Prostate gland (tissue), 2 donors: Measurements from ENCODE around the gene SMARCA2. TPM values are rescaled to one million over a fixed set of nuclear protein-coding genes. Genes with fewer than 3 reads are reported as not detected.

Experiments
- DNase-seq: peaks from one replicate; pipeline ENCODE4 v3.0.0-alpha.2; 2019; ENCODE audit warnings: low spot score
- H3K27ac ChIP-seq, 2 donors: fragments of 200-600 bp; sonication (generic); 2 replicates each; pipeline ENCODE4 v1.5.1; 2017 to 2019
- H3K27me3 ChIP-seq: fragments of 200-600 bp; sonication (generic); replicated peaks from 2 replicates; pipeline ENCODE4 v1.5.1; 2019; ENCODE audit not compliant: insufficient read depth
- H3K36me3 ChIP-seq, 2 donors: fragments of 200-600 bp; sonication (generic); 1 replicate in 1 of 2; 2 replicates in 1 of 2; pipeline versions ENCODE4 v1.5.1 to v1.8.1; 2017 to 2019
- H3K4me1 ChIP-seq: fragments of 200-600 bp; sonication (generic); replicated peaks from 2 replicates; pipeline ENCODE4 v1.5.1; 2019
- H3K4me3 ChIP-seq, 2 donors: fragments of 200-600 bp; sonication (generic); 2 replicates each; pipeline ENCODE4 v1.5.1; 2017 to 2019
- H3K9me3 ChIP-seq: fragments of 200-600 bp; sonication (generic); 2 replicates; pipeline ENCODE4 v1.5.1; 2017
- CTCF ChIP-seq, 4 experiments: fragments of 200-600 bp in 2 of 4; fragments of 450-650 bp in 2 of 4; sonication (generic) in 2 of 4; IDR thresholded peaks; 1 replicate in 3 of 4; 2 replicates in 1 of 4; pipeline ENCODE4 v1.5.1; 2016 to 2019; ENCODE audit warnings: antibody characterized with exemption in 4 of 4, mild to moderate bottlenecking in 2 of 4, moderate library complexity in 2 of 4
- POLR2A ChIP-seq: fragments of 450-650 bp; IDR thresholded peaks from one replicate; pipeline ENCODE4 v1.6.1; 2016; ENCODE audit warnings: antibody characterized with exemption, mild to moderate bottlenecking
- POLR2AphosphoS5 ChIP-seq: sonication (generic); formaldehyde crosslinking; IDR thresholded peaks from one replicate; pipeline ENCODE4 v1.6.1; 2017; ENCODE audit warnings: antibody characterized with exemption
- WGBS: methylation state at CpG from one replicate; pipeline ENCODE4 v1.1.5; 2018; 5-methylcytosine and 5-hydroxymethylcytosine counted together
- intact Hi-C: fragments of 100-400 bp; cut with DNase I; formaldehyde crosslinking; loops from one replicate; pipeline ENCODE4 v1.14.2; 2022
- total RNA-seq, 2 donors: library from RNA; depleted of rRNA; stranded (reverse); fragments of >200 nt; gene quantifications; one replicate each; pipeline ENCODE4 v1.1.0, GENCODE V29; 2016

Gene SMARCA2
- total RNA-seq, 2 donors from 2014 or later: 125 to 175 TPM

DNA sequence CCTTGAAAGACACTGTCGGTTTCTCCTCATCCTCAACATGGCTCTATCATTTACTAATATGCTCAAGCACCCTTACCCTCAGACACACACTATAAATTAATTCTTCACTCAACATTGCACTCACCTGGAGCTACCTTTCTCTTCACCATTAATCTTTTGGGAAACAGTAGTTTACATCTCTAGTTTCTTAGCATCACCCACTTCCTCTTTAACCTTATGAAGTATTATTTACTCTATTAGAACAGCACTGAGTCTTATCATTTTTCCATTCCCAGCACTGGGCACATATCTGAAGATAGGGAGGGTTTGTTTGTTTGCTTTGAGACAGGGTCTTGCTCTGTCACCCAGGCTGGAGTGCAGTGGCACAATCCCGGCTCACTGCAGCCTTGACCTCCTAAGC lies 213.5 kb downstream of the SMARCA2 start:
- Histone ChIP-seq H3K4me1 (no peaks in the 10 kb centered on the region), H3K9me3 (no peaks in the 10 kb centered on the region), H3K27ac (no peak overlapping the region), H3K4me3 (no peak overlapping the region), H3K36me3 (no peaks in the 10 kb centered on the region), H3K27me3 (no peaks in the 10 kb centered on the region)
- intact Hi-C loops: no loop called here
- DNase-seq: no peak
- no peak for TF ChIP-seq CTCF (IDR thresholded peaks at IDR 0.05)
- 97% methylated on average over 2 of the region's 2 CpGs for WGBS

- DNase-seq: no peak
- no peaks in the 10 kb centered on the region for H3K4me1 ChIP-seq
- no peak overlapping the region for H3K27ac ChIP-seq
- H3K9me3 ChIP-seq: no peaks in the 10 kb centered on the region
- WGBS: 65% methylated on average over 3 of the region's 3 CpGs
- no peaks in the 10 kb centered on the region for H3K27me3 ChIP-seq
- intact Hi-C loops: no loop called here
- no peak overlapping the region for H3K4me3 ChIP-seq
- no peak for TF ChIP-seq POLR2AphosphoS5
- TF ChIP-seq POLR2A: no peak
- no peak for TF ChIP-seq CTCF (IDR thresholded peaks at IDR 0.05)
- H3K36me3 ChIP-seq: no peaks in the 10 kb centered on the region
Observed at GRCh38 chr9:2229109-2229721, 214.1 kb downstream of the SMARCA2 start.

DNA sequence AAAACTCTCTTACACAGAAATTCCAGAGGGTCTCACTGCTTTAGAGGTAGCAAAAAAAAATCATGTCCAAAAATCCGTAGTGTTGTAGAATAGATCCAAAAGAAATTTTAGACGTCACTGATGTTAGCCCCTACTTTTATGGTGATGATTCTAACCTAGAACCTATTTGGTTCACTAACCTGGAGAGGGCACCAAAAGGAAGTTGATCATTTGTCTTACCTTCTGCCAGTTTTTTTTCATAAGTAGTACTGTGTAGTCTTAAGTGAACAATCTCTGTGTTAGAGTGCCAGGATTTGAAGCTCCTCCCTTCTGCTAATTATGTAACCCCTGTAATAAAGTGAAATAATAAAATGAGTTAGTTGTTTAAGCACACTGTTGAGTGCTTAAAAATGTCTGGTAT lies 215.2 kb downstream of the SMARCA2 start:
- no peak for DNase-seq
- TF ChIP-seq POLR2A (no peak), POLR2AphosphoS5 (no peak), CTCF (IDR thresholded peaks at IDR 0.05) (no peak)
- no peaks in the 10 kb centered on the region for H3K9me3 ChIP-seq
- 95% methylated on average over 2 of the region's 2 CpGs for WGBS
- H3K27me3 ChIP-seq: no peaks in the 10 kb centered on the region
- intact Hi-C loops: no loop called here
- no peak overlapping the region for H3K27ac ChIP-seq
- H3K36me3 ChIP-seq: no peaks in the 10 kb centered on the region
- no peaks in the 10 kb centered on the region for H3K4me1 ChIP-seq
- no peak overlapping the region for H3K4me3 ChIP-seq

- no peaks in the 10 kb centered on the region for H3K36me3 ChIP-seq
- no peak for TF ChIP-seq POLR2AphosphoS5
- TF ChIP-seq CTCF (IDR thresholded peaks at IDR 0.05): no peak
- no peak for TF ChIP-seq POLR2A
- no peaks in the 10 kb centered on the region for H3K9me3 ChIP-seq
- no peak overlapping the region for H3K4me3 ChIP-seq
- H3K4me1 ChIP-seq: no peaks in the 10 kb centered on the region
- DNase-seq: no peak
- no peak overlapping the region for H3K27ac ChIP-seq
- intact Hi-C loops: no loop called here
- 98% methylated on average over 1 of the region's 1 CpG for WGBS
- H3K27me3 ChIP-seq: no peaks in the 10 kb centered on the region
Observed at GRCh38 chr9:2231101-2231500, 216.0 kb downstream of the SMARCA2 start.

DNA sequence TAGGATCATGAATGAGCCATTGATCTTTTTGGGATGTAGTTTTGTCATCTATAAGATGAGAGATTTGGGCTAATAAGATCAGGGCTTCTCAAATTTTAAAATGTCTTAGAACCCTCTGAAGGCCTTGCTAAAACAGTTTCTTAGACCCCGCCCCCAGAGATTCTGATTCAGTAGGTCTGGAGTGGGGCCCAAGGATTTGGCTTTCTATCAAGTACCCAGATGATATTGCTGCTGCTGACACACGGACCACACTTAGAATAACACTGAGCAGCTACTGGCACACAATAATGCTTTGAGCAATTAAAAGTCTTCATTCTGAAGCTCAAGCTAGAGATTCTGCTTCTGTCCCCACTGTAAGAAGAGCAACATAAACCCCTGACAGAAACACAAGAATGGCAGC lies 216.7 kb downstream of the SMARCA2 start:
- intact Hi-C loops: no loop called here

More for the DNA sequence above, 216.7 kb downstream of the SMARCA2 start:
- Histone ChIP-seq H3K4me3 (no peak overlapping the region), H3K36me3 (no peaks in the 10 kb centered on the region), H3K9me3 (no peaks in the 10 kb centered on the region), H3K4me1 (no peaks in the 10 kb centered on the region), H3K27ac (no peak overlapping the region), H3K27me3 (no peaks in the 10 kb centered on the region)
- WGBS: 72% methylated on average over 2 of the region's 2 CpGs
- no peak for DNase-seq
- TF ChIP-seq CTCF (IDR thresholded peaks at IDR 0.05): no peak
- TF ChIP-seq POLR2A: no peak
- TF ChIP-seq POLR2AphosphoS5: no peak
